Peyer's patch (tissue), 4 donors: Measurements from ENCODE around the gene PLPP7.
"Not testable (repeated sequence)": the region's sequence is repeated elsewhere in the genome, so short reads cannot be mapped to it uniquely, and the experiment has no call there.

Experiments used
- POLR2A ChIP-seq, 2 donors: fragments of 450-650 bp; IDR thresholded peaks; one replicate each; pipeline ENCODE4 v1.5.1; 2017; ENCODE audit warnings: antibody characterized with exemption in 2 of 2, mild to moderate bottlenecking in 2 of 2, moderate library complexity in 2 of 2
- TF ChIP-seq, protein P1 (sequence below), 6 experiments: fragments of 450-650 bp in 4 of 6; fragments of 200-600 bp in 2 of 6; sonication (generic) in 1 of 6; IDR thresholded peaks; one replicate each; pipeline ENCODE4 v1.5.1; 2017 to 2019; ENCODE audit warnings: antibody characterized with exemption in 6 of 6, mild to moderate bottlenecking in 3 of 6, moderate library complexity in 1 of 6

DNA sequence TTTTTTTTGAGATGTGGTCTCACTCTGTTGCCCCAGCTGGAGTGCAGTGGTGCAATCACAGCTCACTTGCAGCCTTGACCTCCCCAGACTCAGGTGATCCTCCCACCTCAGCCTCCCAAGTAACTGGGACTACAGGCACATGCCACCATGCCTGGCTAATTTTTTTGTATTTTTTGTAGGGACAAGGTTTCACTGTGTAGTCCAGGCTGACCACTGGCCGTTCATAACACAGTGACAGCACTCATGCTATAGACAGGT is 18.6 kb upstream of the PLPP7 start:
- TF ChIP-seq, protein P1, sequence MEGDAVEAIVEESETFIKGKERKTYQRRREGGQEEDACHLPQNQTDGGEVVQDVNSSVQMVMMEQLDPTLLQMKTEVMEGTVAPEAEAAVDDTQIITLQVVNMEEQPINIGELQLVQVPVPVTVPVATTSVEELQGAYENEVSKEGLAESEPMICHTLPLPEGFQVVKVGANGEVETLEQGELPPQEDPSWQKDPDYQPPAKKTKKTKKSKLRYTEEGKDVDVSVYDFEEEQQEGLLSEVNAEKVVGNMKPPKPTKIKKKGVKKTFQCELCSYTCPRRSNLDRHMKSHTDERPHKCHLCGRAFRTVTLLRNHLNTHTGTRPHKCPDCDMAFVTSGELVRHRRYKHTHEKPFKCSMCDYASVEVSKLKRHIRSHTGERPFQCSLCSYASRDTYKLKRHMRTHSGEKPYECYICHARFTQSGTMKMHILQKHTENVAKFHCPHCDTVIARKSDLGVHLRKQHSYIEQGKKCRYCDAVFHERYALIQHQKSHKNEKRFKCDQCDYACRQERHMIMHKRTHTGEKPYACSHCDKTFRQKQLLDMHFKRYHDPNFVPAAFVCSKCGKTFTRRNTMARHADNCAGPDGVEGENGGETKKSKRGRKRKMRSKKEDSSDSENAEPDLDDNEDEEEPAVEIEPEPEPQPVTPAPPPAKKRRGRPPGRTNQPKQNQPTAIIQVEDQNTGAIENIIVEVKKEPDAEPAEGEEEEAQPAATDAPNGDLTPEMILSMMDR (IDR thresholded peaks at IDR 0.05) = not testable (repeated sequence)
- not testable (repeated sequence) for TF ChIP-seq POLR2A (IDR thresholded peaks at IDR 0.05)
